GM19455 (cell line): ENCODE measurements around the gene LACTB.
"Not testable (repeated sequence)": the region's sequence is repeated elsewhere in the genome, so short reads cannot be mapped to it uniquely, and the experiment has no call there.

Source experiments
- ATAC-seq: cut with Tn5 transposase; IDR thresholded peaks from one replicate; pipeline ENCODE4 v1.9.1; 2021; ENCODE audit not compliant: unreplicated experiment

Gene LACTB

GRCh38 chr15:63089260-63090043 is 32.2 kb upstream of the LACTB start:
- no peak for ATAC-seq

- no peak for ATAC-seq
Measured at GRCh38 chr15:63090472-63090871, 31.2 kb upstream of the LACTB start.

- no peak for ATAC-seq
Measured at GRCh38 chr15:63090887-63091286, 30.8 kb upstream of the LACTB start.

GRCh38 chr15:63091679-63092446 is 29.8 kb upstream of the LACTB start:
- no peak for ATAC-seq

GRCh38 chr15:63093486-63094205 is 28.0 kb upstream of the LACTB start:
- ATAC-seq: no peak

- ATAC-seq: no peak
Measured at GRCh38 chr15:63094495-63094931, 27.1 kb upstream of the LACTB start.

- ATAC-seq: no peak
Measured at GRCh38 chr15:63096178-63096577, 25.5 kb upstream of the LACTB start.

GRCh38 chr15:63098901-63099300 is 22.8 kb upstream of the LACTB start:
- not testable (repeated sequence) for ATAC-seq

GRCh38 chr15:63099581-63099980 is 22.1 kb upstream of the LACTB start:
- ATAC-seq: not testable (repeated sequence)

- ATAC-seq: no peak
Measured at GRCh38 chr15:63103416-63103815, 18.2 kb upstream of the LACTB start.

- no peak for ATAC-seq
Measured at GRCh38 chr15:63104727-63105126, 16.9 kb upstream of the LACTB start.

GRCh38 chr15:63105354-63105753 is 16.3 kb upstream of the LACTB start:
- not testable (repeated sequence) for ATAC-seq

- ATAC-seq: no peak
Measured at GRCh38 chr15:63107895-63108546, 13.6 kb upstream of the LACTB start.

GRCh38 chr15:63109498-63109897 is 12.2 kb upstream of the LACTB start:
- ATAC-seq: no peak

- ATAC-seq: no peak
Measured at GRCh38 chr15:63109920-63110319, 11.7 kb upstream of the LACTB start.

- no peak for ATAC-seq
Measured at GRCh38 chr15:63110428-63111026, 11.1 kb upstream of the LACTB start.

GRCh38 chr15:63111481-63111880 is 10.2 kb upstream of the LACTB start:
- no peak for ATAC-seq

- no peak for ATAC-seq
Measured at GRCh38 chr15:63112871-63113270, 8.8 kb upstream of the LACTB start.

GRCh38 chr15:63114465-63114864 is 7.2 kb upstream of the LACTB start:
- no peak for ATAC-seq

GRCh38 chr15:63118854-63119253 is 2.8 kb upstream of the LACTB start:
- ATAC-seq: no peak
